Measurements from ENCODE around the gene NLRP13. TPM values are rescaled to one million over a fixed set of nuclear protein-coding genes. Genes with fewer than 3 reads are reported as not detected.

Gene NLRP13
- total and polyA plus RNA-seq, 8 donors = not detected

DNA sequence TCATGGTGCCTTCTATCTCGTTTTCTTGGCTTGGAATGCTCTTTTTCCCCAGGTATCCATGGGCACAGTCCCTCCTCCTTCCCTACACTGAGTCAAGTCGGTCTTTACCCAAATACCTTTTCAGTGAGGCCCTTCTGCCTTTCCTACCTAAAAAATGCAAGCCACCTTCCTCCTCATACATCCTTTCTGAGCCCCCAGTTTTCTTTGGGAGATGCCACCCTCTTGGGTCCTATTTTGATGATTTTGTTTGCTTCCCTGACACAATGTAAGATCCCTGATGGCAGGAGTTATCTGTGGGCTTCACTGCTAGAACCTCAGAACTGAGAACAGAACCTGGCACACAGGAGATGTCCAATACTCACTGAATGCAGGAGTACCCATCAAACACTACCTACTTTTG lies 22.3 kb downstream of the NLRP13 start:
- Histone ChIP-seq H3K4me3 (no peak overlapping the region), H3K36me3 (no peaks in the 10 kb centered on the region), H3K9me3 (peaks cover 0 to 21% (median 18%) of the 10 kb centered on the region in 4 donors), H3K4me1 (no peaks in the 10 kb centered on the region), H3K27me3 (peaks cover 0 to 3% (median 0%) of the 10 kb centered on the region in 3 donors), H3K27ac (no peak overlapping the region)
- WGBS, 5 donors = 24 to 47% (median 32%) methylated on average over 2 of the region's 2 CpGs
- intact Hi-C loops (cut with DNase I; ENCODE audit: low total_unique reads) = no loop called here
- no peak for TF ChIP-seq POLR2AphosphoS5 (IDR thresholded peaks at IDR 0.05)
- TF ChIP-seq EP300 (IDR thresholded peaks at IDR 0.05) = no peak
- no peak for TF ChIP-seq POLR2A (IDR thresholded peaks at IDR 0.05)
- TF ChIP-seq, protein P1, sequence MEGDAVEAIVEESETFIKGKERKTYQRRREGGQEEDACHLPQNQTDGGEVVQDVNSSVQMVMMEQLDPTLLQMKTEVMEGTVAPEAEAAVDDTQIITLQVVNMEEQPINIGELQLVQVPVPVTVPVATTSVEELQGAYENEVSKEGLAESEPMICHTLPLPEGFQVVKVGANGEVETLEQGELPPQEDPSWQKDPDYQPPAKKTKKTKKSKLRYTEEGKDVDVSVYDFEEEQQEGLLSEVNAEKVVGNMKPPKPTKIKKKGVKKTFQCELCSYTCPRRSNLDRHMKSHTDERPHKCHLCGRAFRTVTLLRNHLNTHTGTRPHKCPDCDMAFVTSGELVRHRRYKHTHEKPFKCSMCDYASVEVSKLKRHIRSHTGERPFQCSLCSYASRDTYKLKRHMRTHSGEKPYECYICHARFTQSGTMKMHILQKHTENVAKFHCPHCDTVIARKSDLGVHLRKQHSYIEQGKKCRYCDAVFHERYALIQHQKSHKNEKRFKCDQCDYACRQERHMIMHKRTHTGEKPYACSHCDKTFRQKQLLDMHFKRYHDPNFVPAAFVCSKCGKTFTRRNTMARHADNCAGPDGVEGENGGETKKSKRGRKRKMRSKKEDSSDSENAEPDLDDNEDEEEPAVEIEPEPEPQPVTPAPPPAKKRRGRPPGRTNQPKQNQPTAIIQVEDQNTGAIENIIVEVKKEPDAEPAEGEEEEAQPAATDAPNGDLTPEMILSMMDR (IDR thresholded peaks at IDR 0.05) = no peak
- no peak for DNase-seq

DNA sequence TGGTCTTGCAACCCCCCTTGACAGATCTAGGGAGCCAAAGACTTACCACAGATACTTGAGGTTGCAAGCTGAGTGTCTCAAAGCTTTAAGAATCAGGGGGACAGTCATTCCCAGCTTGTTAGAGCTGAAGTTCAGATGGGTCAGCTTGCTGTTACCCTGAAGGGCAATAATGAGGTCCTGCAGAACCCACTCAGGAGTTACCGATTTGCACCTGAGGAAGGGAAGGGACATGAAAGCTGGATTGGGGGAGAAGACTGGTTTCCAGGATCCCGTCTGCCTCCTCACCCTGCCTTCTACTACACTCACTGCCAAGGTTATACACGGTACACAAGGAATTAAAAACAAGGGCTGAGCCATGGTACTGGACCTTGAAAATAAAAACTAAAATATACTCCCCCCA lies 24.4 kb downstream of the NLRP13 start:
- intact Hi-C loops (cut with DNase I; ENCODE audit: low total_unique reads) = no loop called here
- DNase-seq = no peak
- Histone ChIP-seq H3K27ac (no peak overlapping the region), H3K4me3 (no peak overlapping the region), H3K9me3 (peaks cover 0 to 18% (median 17%) of the 10 kb centered on the region in 4 donors), H3K36me3 (no peaks in the 10 kb centered on the region), H3K4me1 (no peaks in the 10 kb centered on the region), H3K27me3 (peaks cover 0 to 3% (median 0%) of the 10 kb centered on the region in 3 donors)
- WGBS, 5 donors = 80 to 93% (median 83%) methylated on average over 3 of the region's 3 CpGs
- TF ChIP-seq, protein P1 (IDR thresholded peaks at IDR 0.05) = no peak
- TF ChIP-seq POLR2A (IDR thresholded peaks at IDR 0.05) (no peak), POLR2AphosphoS5 (IDR thresholded peaks at IDR 0.05) (no peak), EP300 (IDR thresholded peaks at IDR 0.05) (no peak)

DNA sequence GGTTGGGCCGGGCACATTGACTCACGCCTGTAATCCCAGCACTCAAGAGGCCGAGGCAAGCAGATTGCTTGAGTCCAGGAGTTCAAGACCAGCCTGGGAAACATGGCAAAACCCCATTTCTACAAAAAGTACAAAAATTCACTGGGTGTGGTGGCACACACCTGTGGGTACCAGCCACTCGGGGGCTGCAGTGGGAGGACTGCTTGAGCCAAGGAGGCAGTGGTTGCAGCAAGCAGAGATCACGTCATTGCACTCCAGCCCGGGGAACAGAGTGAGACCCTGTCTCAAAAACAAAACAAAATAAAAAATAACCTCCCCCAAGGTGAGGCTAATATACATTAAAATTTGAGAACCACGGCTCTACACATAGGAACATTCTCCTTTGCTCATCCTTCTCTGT lies 24.9 kb downstream of the NLRP13 start:
- no peak overlapping the region for H3K27ac ChIP-seq
- no peaks in the 10 kb centered on the region for H3K36me3 ChIP-seq
- TF ChIP-seq, protein P1 (IDR thresholded peaks at IDR 0.05) = no peak
- TF ChIP-seq POLR2AphosphoS5 (IDR thresholded peaks at IDR 0.05) = no peak
- no peak for TF ChIP-seq POLR2A (IDR thresholded peaks at IDR 0.05)
- no peak for TF ChIP-seq EP300 (IDR thresholded peaks at IDR 0.05)
- no peak for DNase-seq
- peaks cover 0 to 3% (median 0%) of the 10 kb centered on the region in 3 donors for H3K27me3 ChIP-seq
- WGBS, 5 donors = 70 to 83% (median 81%) methylated on average over 7 of the region's 7 CpGs
- peaks cover 0 to 18% (median 17%) of the 10 kb centered on the region in 4 donors for H3K9me3 ChIP-seq
- H3K4me1 ChIP-seq = no peaks in the 10 kb centered on the region
- H3K4me3 ChIP-seq = no peak overlapping the region
- intact Hi-C loops (cut with DNase I; ENCODE audit: low total_unique reads) = no loop called here

DNA sequence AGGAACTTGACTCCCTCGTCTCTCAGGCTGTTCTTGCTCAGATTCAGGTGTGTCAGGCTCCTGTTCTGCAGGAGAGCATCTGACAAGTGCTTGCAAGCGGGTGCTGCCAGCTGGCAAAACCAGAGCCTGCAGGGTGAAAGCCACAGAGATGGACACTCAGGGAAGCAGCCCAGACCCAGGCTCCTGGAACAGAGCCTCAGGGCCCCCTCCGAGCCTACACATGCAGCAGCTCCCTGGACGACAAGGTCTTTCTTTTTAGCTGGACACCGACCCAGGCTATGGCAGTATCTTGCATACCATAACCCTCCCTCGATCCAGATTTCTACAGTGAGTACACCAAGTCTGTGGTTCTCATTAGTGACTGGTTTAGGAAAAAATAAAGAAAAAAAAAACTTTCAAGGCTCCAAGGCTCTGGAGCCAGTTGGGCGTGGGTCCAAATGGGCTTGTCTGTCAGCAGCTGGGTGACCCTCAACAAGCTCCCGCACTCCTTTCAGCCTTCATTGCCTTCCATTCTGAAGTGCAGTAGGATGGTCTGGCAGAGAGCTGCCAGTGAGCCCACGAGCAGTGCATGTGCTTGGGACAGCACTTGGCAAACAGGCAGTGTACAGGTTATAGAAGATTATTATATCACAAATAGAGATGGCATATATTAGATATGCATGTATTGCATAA lies 29.9 kb downstream of the NLRP13 start:
- TF ChIP-seq, protein P1 (IDR thresholded peaks at IDR 0.05) = no peak
- TF ChIP-seq POLR2AphosphoS5 (IDR thresholded peaks at IDR 0.05) = no peak
- TF ChIP-seq POLR2A (IDR thresholded peaks at IDR 0.05) = no peak
- TF ChIP-seq EP300 (IDR thresholded peaks at IDR 0.05) = no peak
- no peaks in the 10 kb centered on the region for H3K36me3 ChIP-seq
- H3K4me1 ChIP-seq = no peaks in the 10 kb centered on the region
- H3K27ac ChIP-seq = no peak overlapping the region
- H3K27me3 ChIP-seq = peaks cover 0 to 3% (median 0%) of the 10 kb centered on the region in 3 donors
- DNase-seq = no peak
- no peaks in the 10 kb centered on the region for H3K9me3 ChIP-seq
- WGBS, 5 donors = 67 to 77% (median 70%) methylated on average over 9 of the region's 9 CpGs
- intact Hi-C loops (cut with DNase I; ENCODE audit: low total_unique reads) = no loop called here
- no peak overlapping the region for H3K4me3 ChIP-seq

Data from stomach (tissue), 9 donors.